Ovary (tissue), 9 donors: ENCODE data around the gene GPR17. TPM values are rescaled to one million over a fixed set of nuclear protein-coding genes. Genes with fewer than 3 reads are reported as not detected.
A peak's percentile ranks its signal among the peaks of the same experiment; 100 is the strongest.

Experiments used
- DNase-seq, 5 donors: peaks; one replicate each; pipeline ENCODE4 v3.0.0-alpha.2; 2019 to 2020
- H3K27ac ChIP-seq, 2 donors: fragments of 200-600 bp; one replicate each; pipeline versions ENCODE4 v1.5.1 to v1.8.0; 2019 to 2022
- H3K27me3 ChIP-seq: fragments of 200-600 bp; one replicate; pipeline ENCODE4 v1.8.0; 2022
- H3K36me3 ChIP-seq: fragments of 200-600 bp; sonication (generic); one replicate; pipeline ENCODE4 v1.5.1; 2019
- H3K4me1 ChIP-seq: one replicate; pipeline ENCODE4 v1.8.1; 2013; ENCODE audit warnings: mild to moderate bottlenecking, moderate library complexity; ENCODE audit not compliant: insufficient read depth
- H3K4me3 ChIP-seq: fragments of 200-600 bp; sonication (generic); one replicate; pipeline ENCODE4 v1.5.1; 2017
- H3K9me3 ChIP-seq, 2 donors: fragments of 200-600 bp in 1 of 2; sonication (generic) in 1 of 2; one replicate each; pipeline versions ENCODE4 v1.5.1 to v1.8.1; 2013 to 2019; ENCODE audit warnings: mild to moderate bottlenecking in 1 of 2, moderate library complexity in 1 of 2
- EP300 ChIP-seq: sonication (generic); formaldehyde crosslinking; IDR thresholded peaks from one replicate; pipeline ENCODE4 v1.6.1; 2017; ENCODE audit warnings: antibody characterized with exemption
- POLR2A ChIP-seq: fragments of 450-650 bp; IDR thresholded peaks from one replicate; pipeline ENCODE4 v1.6.1; 2017; ENCODE audit warnings: antibody characterized with exemption, mild to moderate bottlenecking, moderate library complexity
- WGBS, 3 donors: extraction: QIAGEN DNeasy Blood & Tissue Kit in 1 of 3; methylation state at CpG; one replicate each; pipeline versions ENCODE4 v1.1.5 to v1.1.7; 2013 to 2017; 5-methylcytosine and 5-hydroxymethylcytosine counted together
- intact Hi-C, 4 donors: fragments of 100-400 bp; cut with DNase I; formaldehyde crosslinking; loops; one replicate each; pipeline versions ENCODE4 v1.11.0 to v1.15.1; 2022 to 2023
- polyA plus RNA-seq, 2 donors: library from polyadenylated mRNA; stranded (reverse); fragments of 200-250 nt in 1 of 2; fragments of 350-450 nt in 1 of 2; fragmentation: Illumina TruSeq in 1 of 2; extraction: RNeasy Lipid Tissue Mini Kit (QIAGEN cat#74804) in 1 of 2; gene quantifications; one replicate each; pipeline ENCODE4 v1.2.3, GENCODE V29; 2013 to 2014
- total RNA-seq, 7 donors: library from RNA; depleted of rRNA in 2 of 7; stranded (reverse); fragments of >200 nt in 2 of 7; fragmentation: NEBNext Ultra II Directional in 3 of 7; extraction: Animal tissue kit (Norgen Biotek cat#: 25700) in 3 of 7; gene quantifications; one replicate each; pipeline versions ENCODE4 v1.1.0 to v1.2.4, GENCODE V29; 2016 to 2023
- TF ChIP-seq, protein P1 (sequence below), 3 donors: fragments of 450-650 bp in 2 of 3; fragments of 200-600 bp in 1 of 3; IDR thresholded peaks; one replicate each; pipeline versions ENCODE4 v1.5.1 to v1.8.0; 2016 to 2022; ENCODE audit warnings: antibody characterized with exemption in 3 of 3, mild to moderate bottlenecking in 1 of 3
- donor health status: DM: no; HTN: no; CAD: no; lungs with moderate emphysema.
- donor health status: DM: no; HTN: no; CAD: no.
- donor health status: Bipolar disorder and iron deficiency.
- donor health status: DM: yes; HTN: yes; CAD: no.
- donor health status: DM: no; HTN: no; CAD: no.
- donor health status: DM: yes; HTN: yes; CAD: no.

GPR17 gene
- total and polyA plus RNA-seq, 9 donors, result 0.18 TPM; not detected in 8

GRCh38 chr2:127664065-127664894 lies 18.3 kb downstream of the GPR17 start:
- H3K36me3 ChIP-seq, result no peaks in the 10 kb centered on the region
- H3K4me3 ChIP-seq, result peak overlapping the region; percentile 26
- H3K27me3 ChIP-seq, result no peaks in the 10 kb centered on the region
- intact Hi-C loops, result no loop called here
- peaks cover 9% of the 10 kb centered on the region for H3K4me1 ChIP-seq
- peak in 3 of 5 donors; percentile 4 to 34 (median 20) for DNase-seq
- H3K27ac ChIP-seq, result no peak overlapping the region
- 35 to 43% (median 39%) methylated on average over 65 to 69 of the region's 69 CpGs for WGBS, 3 donors
- no peak for TF ChIP-seq POLR2A
- no peak for TF ChIP-seq EP300
- TF ChIP-seq, protein P1, sequence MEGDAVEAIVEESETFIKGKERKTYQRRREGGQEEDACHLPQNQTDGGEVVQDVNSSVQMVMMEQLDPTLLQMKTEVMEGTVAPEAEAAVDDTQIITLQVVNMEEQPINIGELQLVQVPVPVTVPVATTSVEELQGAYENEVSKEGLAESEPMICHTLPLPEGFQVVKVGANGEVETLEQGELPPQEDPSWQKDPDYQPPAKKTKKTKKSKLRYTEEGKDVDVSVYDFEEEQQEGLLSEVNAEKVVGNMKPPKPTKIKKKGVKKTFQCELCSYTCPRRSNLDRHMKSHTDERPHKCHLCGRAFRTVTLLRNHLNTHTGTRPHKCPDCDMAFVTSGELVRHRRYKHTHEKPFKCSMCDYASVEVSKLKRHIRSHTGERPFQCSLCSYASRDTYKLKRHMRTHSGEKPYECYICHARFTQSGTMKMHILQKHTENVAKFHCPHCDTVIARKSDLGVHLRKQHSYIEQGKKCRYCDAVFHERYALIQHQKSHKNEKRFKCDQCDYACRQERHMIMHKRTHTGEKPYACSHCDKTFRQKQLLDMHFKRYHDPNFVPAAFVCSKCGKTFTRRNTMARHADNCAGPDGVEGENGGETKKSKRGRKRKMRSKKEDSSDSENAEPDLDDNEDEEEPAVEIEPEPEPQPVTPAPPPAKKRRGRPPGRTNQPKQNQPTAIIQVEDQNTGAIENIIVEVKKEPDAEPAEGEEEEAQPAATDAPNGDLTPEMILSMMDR (IDR thresholded peaks at IDR 0.05), result no peak
- no peaks in the 10 kb centered on the region for H3K9me3 ChIP-seq

DNA sequence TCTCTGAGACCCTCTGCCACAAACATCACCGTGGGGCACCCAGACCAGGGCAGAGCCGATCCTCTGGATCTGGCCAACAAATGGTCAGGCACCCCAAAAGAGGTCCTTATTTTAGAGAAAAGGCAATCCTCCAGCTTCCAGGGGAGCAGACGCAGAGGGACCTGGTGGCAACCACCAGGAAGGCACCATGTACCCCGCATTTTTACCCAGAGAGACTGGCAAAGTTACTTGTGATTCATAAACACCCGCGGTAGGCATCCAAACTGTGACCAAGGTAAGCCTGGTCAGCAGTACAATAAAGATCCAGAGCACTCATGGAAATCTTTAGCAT lies 18.9 kb downstream of the GPR17 start:
- WGBS, 3 donors, result 89 to 95% (median 93%) methylated on average over 6 of the region's 6 CpGs
- Histone ChIP-seq H3K27ac (no peak overlapping the region), H3K27me3 (no peaks in the 10 kb centered on the region), H3K36me3 (no peaks in the 10 kb centered on the region), H3K9me3 (no peaks in the 10 kb centered on the region), H3K4me1 (peaks cover 5% of the 10 kb centered on the region), H3K4me3 (peak overlapping the region; percentile 26)
- peak in 1 of 5 donors; percentile 1 for DNase-seq
- intact Hi-C loops, result no loop called here
- no peak for TF ChIP-seq POLR2A

DNA sequence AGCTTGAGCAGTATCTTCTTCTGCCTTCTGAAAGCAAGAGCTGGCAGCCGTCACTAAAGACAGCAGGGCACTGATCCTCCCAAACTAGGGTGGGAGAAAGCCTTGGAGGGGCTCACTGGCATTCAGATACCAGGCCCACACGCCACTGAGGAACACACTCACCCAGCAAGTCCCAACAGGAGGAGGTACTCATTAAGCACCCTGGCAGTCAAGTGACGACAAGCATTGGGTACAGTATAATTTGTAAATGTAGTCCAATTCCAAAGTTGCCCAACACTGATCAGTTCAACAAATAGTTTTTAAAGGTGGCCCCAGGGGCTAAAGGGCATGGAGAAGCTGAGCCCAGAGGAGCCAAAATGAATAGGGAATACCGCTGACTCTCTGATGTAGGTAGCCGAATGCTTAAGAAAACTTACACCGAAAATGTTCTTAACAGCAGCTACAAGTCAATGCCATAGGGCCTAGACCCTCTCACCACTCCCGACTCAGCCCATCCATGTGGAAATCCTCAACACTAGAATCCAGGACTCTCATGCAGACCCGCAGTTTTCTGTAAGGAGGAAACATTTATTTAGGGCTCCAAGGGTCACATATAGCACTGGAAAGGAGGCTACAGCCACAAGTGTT lies 19.4 kb downstream of the GPR17 start:
- DNase-seq, result no peak
- H3K36me3 ChIP-seq, result no peaks in the 10 kb centered on the region
- no peaks in the 10 kb centered on the region for H3K9me3 ChIP-seq
- no peak overlapping the region for H3K4me3 ChIP-seq
- intact Hi-C loops, result no loop called here
- H3K27ac ChIP-seq, result no peak overlapping the region
- 93 to 95% (median 94%) methylated on average over 8 of the region's 8 CpGs for WGBS, 3 donors
- no peak for TF ChIP-seq POLR2A
- TF ChIP-seq EP300, result no peak
- TF ChIP-seq, protein P1 (IDR thresholded peaks at IDR 0.05), result no peak
- no peaks in the 10 kb centered on the region for H3K27me3 ChIP-seq
- peaks cover 5% of the 10 kb centered on the region for H3K4me1 ChIP-seq

DNA sequence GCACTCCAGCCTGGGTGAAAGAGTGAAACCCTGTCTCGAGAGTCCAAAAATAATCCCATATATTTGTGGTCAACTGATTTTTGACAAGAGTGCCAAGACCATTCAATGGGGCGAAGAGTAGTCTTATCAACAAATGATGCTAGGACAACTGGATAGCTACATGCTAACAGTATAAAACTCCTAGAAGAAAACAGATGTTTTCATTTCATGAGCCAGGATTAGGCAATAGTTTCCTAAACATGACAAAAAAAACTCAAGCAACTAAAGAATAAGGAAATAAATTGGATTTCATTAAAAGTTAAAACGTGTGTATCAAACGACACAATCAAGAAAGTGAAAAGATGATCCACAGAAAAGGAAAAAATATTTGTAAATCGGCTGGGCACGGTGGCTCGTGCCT lies 23.1 kb downstream of the GPR17 start:
- WGBS, 3 donors, result 52 to 58% (median 56%) methylated on average over 7 of the region's 7 CpGs
- Histone ChIP-seq H3K4me3 (no peak overlapping the region), H3K9me3 (no peaks in the 10 kb centered on the region), H3K4me1 (no peaks in the 10 kb centered on the region), H3K27me3 (no peaks in the 10 kb centered on the region), H3K27ac (no peak overlapping the region), H3K36me3 (no peaks in the 10 kb centered on the region)
- DNase-seq, result no peak
- TF ChIP-seq, protein P1 (IDR thresholded peaks at IDR 0.05), result no peak
- intact Hi-C loops, result no loop called here
